Fibroblast of skin of right biceps (primary cell): Measurements from ENCODE around the gene C4orf50.

Experiments used
- DNase-seq: peaks from one replicate; pipeline ENCODE4 v3.0.0-alpha.2; 2013

The C4orf50 gene

GRCh38 chr4:5991405-5991804, 26.8 kb downstream of the C4orf50 start:
- no peak for DNase-seq

- DNase-seq = no peak
Observed at GRCh38 chr4:5990446-5991160, 27.6 kb downstream of the C4orf50 start.

GRCh38 chr4:5989236-5990225, 28.7 kb downstream of the C4orf50 start:
- no peak for DNase-seq

- no peak for DNase-seq
Observed at GRCh38 chr4:5988086-5988845, 30.0 kb downstream of the C4orf50 start.

GRCh38 chr4:5984843-5985242, 33.4 kb downstream of the C4orf50 start:
- no peak for DNase-seq

- DNase-seq = no peak
Observed at GRCh38 chr4:5982156-5982973, 35.9 kb downstream of the C4orf50 start.

GRCh38 chr4:5980436-5981155, 37.6 kb downstream of the C4orf50 start:
- DNase-seq = no peak

- DNase-seq = no peak
Observed at GRCh38 chr4:5979981-5980380, 38.2 kb downstream of the C4orf50 start.

- DNase-seq = no peak
Observed at GRCh38 chr4:5976921-5977320, 41.3 kb downstream of the C4orf50 start.

- no peak for DNase-seq
Observed at GRCh38 chr4:5976431-5976830, 41.8 kb downstream of the C4orf50 start.

GRCh38 chr4:5974321-5974720, 43.9 kb downstream of the C4orf50 start:
- no peak for DNase-seq

GRCh38 chr4:5973486-5974220, 44.6 kb downstream of the C4orf50 start:
- no peak for DNase-seq

GRCh38 chr4:5973033-5973432, 45.2 kb downstream of the C4orf50 start:
- DNase-seq = no peak

GRCh38 chr4:5972571-5972970, 45.7 kb downstream of the C4orf50 start:
- no peak for DNase-seq

GRCh38 chr4:5971078-5971450, 47.2 kb downstream of the C4orf50 start:
- DNase-seq = no peak

- DNase-seq = no peak
Observed at GRCh38 chr4:5970381-5971077, 47.7 kb downstream of the C4orf50 start.

- no peak for DNase-seq
Observed at GRCh38 chr4:5969777-5970176, 48.5 kb downstream of the C4orf50 start.

- no peak for DNase-seq
Observed at GRCh38 chr4:5969336-5969735, 48.9 kb downstream of the C4orf50 start.

GRCh38 chr4:5968246-5968645, 50.0 kb downstream of the C4orf50 start:
- no peak for DNase-seq

- no peak for DNase-seq
Observed at GRCh38 chr4:5967783-5968182, 50.4 kb downstream of the C4orf50 start.
